Stomach (tissue), 4 donors: ENCODE results near the gene CBX2.

Experiments used
- CTCF ChIP-seq, 7 experiments: fragments of 450-650 bp in 4 of 7; fragments of 200-600 bp in 3 of 7; sonication (generic) in 3 of 7; IDR thresholded peaks; one replicate each; pipeline ENCODE4 v1.5.1; 2016 to 2019; ENCODE audit warnings: antibody characterized with exemption in 7 of 7, control low read depth in 2 of 7, mild to moderate bottlenecking in 1 of 7
- POLR2A ChIP-seq, 4 donors: fragments of 450-650 bp; IDR thresholded peaks; one replicate each; pipeline ENCODE4 v1.6.1; 2016; ENCODE audit warnings: antibody characterized with exemption in 4 of 4, control low read depth in 2 of 4, mild to moderate bottlenecking in 1 of 4, moderate library complexity in 1 of 4
- POLR2AphosphoS5 ChIP-seq, 3 donors: sonication (generic); formaldehyde crosslinking; IDR thresholded peaks; one replicate each; pipeline ENCODE4 v1.6.1; 2016; ENCODE audit warnings: antibody characterized with exemption in 3 of 3

- TF ChIP-seq CTCF (IDR thresholded peaks at IDR 0.05): no peak
- no peak for TF ChIP-seq POLR2A (IDR thresholded peaks at IDR 0.05)
- peak in 2 of 3 donors; percentile 24 to 57 for TF ChIP-seq POLR2AphosphoS5 (IDR thresholded peaks at IDR 0.05)
These were observed 44.9 kb upstream of the CBX2 start for GRCh38 chr17:79732804-79733691.
